GM18909 (cell line): Measurements from ENCODE around the gene CGNL1.

ENCODE experiments used
- ATAC-seq: cut with Tn5 transposase; IDR thresholded peaks from one replicate; pipeline ENCODE4 v1.9.1; 2021; ENCODE audit warnings: mild to moderate bottlenecking; ENCODE audit not compliant: unreplicated experiment, poor library complexity

The CGNL1 gene

GRCh38 chr15:57557810-57558209, 181.5 kb downstream of the CGNL1 start:
- ATAC-seq: no peak

- peak; percentile 40 for ATAC-seq
These were observed 183.6 kb downstream of the CGNL1 start for GRCh38 chr15:57559875-57560274.

- peak; percentile 83 for ATAC-seq
These were observed 184.9 kb downstream of the CGNL1 start for GRCh38 chr15:57561041-57561711.

GRCh38 chr15:57562196-57562769, 186.0 kb downstream of the CGNL1 start:
- no peak for ATAC-seq

- no peak for ATAC-seq
These were observed 187.1 kb downstream of the CGNL1 start for GRCh38 chr15:57563416-57563815.

GRCh38 chr15:57565311-57565710, 189.0 kb downstream of the CGNL1 start:
- ATAC-seq: no peak

- no peak for ATAC-seq
These were observed 190.5 kb downstream of the CGNL1 start for GRCh38 chr15:57566834-57567233.

- no peak for ATAC-seq
These were observed 191.6 kb downstream of the CGNL1 start for GRCh38 chr15:57567891-57568290.

GRCh38 chr15:57568299-57568698, 192.0 kb downstream of the CGNL1 start:
- no peak for ATAC-seq

- ATAC-seq: no peak
These were observed 194.0 kb downstream of the CGNL1 start for GRCh38 chr15:57570340-57570739.

GRCh38 chr15:57570994-57571393, 194.7 kb downstream of the CGNL1 start:
- no peak for ATAC-seq

- no peak for ATAC-seq
These were observed 195.4 kb downstream of the CGNL1 start for GRCh38 chr15:57571725-57572124.

- ATAC-seq: no peak
These were observed 196.2 kb downstream of the CGNL1 start for GRCh38 chr15:57572468-57572867.

GRCh38 chr15:57573151-57573550, 196.8 kb downstream of the CGNL1 start:
- no peak for ATAC-seq

GRCh38 chr15:57575363-57575762, 199.1 kb downstream of the CGNL1 start:
- ATAC-seq: no peak

- ATAC-seq: no peak
These were observed 202.1 kb downstream of the CGNL1 start for GRCh38 chr15:57578288-57578900.

- ATAC-seq: no peak
These were observed 204.1 kb downstream of the CGNL1 start for GRCh38 chr15:57580428-57580827.

GRCh38 chr15:57580866-57581265, 204.6 kb downstream of the CGNL1 start:
- no peak for ATAC-seq

- ATAC-seq: no peak
These were observed 205.8 kb downstream of the CGNL1 start for GRCh38 chr15:57582090-57582489.

GRCh38 chr15:57583282-57583681, 207.0 kb downstream of the CGNL1 start:
- no peak for ATAC-seq

- no peak for ATAC-seq
These were observed 207.4 kb downstream of the CGNL1 start for GRCh38 chr15:57583720-57584119.
